LoVo (cell line): ENCODE results near the gene HTT-AS.
"Not testable (repeated sequence)": the region's sequence is repeated elsewhere in the genome, so short reads cannot be mapped to it uniquely, and the experiment has no call there.

Experiments
- DNase-seq: peaks from one replicate; pipeline ENCODE4 v3.0.0-alpha.2; 2016; ENCODE audit warnings: low spot score

Gene HTT-AS

DNA sequence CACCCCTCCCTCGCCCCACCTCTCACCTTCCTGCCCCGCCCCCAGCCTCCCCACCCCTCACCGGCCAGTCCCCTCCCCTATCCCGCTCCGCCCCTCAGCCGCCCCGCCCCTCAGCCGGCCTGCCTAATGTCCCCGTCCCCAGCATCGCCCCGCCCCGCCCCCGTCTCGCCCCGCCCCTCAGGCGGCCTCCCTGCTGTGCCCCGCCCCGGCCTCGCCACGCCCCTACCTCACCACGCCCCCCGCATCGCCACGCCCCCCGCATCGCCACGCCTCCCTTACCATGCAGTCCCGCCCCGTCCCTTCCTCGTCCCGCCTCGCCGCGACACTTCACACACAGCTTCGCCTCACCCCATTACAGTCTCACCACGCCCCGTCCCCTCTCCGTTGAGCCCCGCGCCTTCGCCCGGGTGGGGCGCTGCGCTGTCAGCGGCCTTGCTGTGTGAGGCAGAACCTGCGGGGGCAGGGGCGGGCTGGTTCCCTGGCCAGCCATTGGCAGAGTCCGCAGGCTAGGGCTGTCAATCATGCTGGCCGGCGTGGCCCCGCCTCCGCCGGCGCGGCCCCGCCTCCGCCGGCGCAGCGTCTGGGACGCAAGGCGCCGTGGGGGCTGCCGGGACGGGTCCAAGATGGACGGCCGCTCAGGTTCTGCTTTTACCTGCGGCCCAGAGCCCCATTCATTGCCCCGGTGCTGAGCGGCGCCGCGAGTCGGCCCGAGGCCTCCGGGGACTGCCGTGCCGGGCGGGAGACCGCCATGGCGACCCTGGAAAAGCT lies at the start of gene HTT-AS, which contains the start of gene HTT:
HTT-AS (minus strand) TSS at position 461 of the 768 bp plus-strand sequence.
HTT (plus strand) TSS at position 604 of the 768 bp plus-strand sequence; CDS start at position 749, 145 bp downstream.
- peak; percentile 92 for DNase-seq

DNA sequence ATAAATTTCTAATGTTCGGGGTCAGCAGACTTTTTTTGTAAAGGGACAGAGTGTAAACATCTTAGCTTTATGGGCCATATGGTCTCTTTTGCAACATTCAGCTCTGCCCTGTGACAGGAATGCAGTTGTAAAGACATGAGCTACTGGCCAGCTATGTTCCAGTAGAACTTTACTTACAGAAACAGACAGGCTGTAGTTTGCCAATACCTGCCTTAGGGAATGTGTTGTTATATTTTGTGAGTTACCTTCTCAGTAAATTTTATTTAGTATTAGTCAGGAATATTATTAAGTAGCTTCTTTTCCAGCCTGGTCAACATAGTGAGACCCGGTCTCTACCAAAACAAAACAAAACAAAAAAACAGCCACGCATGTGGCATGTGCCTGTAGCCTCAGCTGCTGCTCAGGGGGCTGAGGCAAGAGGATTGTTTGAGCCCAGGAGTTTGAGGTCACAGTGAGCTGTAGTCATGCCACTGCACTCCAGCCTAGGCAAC lies 48.9 kb upstream of the HTT-AS start:
- DNase-seq: no peak

GRCh38 chr4:3122081-3122563 lies 47.8 kb upstream of the HTT-AS start:
- DNase-seq: no peak

GRCh38 chr4:3121596-3121995 lies 47.3 kb upstream of the HTT-AS start:
- no peak for DNase-seq

DNA sequence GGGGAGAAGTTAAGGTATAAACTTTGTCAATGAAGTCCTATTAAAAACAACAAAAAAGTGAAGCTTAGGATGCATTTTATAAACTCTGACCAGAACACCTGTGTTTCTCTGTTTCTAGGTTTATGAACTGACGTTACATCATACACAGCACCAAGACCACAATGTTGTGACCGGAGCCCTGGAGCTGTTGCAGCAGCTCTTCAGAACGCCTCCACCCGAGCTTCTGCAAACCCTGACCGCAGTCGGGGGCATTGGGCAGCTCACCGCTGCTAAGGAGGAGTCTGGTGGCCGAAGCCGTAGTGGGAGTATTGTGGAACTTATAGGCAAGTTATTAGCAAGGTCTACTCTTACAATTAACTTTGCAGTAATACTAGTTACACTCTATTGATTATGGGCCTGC lies 46.8 kb upstream of the HTT-AS start:
- no peak for DNase-seq

DNA sequence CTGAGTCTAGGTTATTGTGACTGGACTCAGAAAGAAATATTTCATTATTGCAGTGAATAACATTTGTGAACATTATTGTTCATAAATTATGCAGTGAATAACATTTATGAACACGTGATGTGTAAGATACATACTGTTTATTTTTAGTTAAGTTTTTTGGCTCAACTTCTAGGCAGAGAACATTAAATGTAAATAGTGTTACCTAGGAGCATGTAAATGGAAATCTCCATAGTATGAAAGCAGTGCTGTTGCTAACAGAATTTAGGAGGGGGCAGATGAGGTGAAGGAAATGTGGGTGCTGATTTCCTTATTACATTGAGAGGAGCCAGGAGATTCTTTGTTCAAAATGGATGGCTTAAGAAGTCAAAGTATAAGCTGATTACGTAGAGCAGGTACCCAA lies 45.1 kb upstream of the HTT-AS start:
- no peak for DNase-seq

DNA sequence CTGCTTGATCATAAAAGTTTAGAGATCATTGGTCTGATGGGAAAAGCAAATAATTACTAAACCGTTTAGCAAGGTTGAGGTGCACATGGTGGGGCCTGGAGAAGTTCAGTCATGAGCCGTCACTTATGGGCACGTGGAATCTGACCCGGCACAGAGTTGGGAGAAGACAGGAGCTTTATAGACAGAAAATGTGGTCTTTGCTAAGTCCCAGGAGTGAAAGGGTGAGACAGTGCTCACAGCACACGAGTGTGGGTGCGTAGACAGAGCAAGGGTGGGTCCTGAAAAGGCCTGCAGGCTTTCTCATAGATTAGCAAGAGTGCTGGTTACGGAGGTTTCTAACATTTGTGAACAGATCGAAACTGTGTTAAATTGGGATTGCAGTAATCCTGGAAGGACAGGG lies 44.0 kb upstream of the HTT-AS start:
- DNase-seq: no peak

- no peak for DNase-seq
Measured at GRCh38 chr4:3116955-3117354, 42.6 kb upstream of the HTT-AS start.

DNA sequence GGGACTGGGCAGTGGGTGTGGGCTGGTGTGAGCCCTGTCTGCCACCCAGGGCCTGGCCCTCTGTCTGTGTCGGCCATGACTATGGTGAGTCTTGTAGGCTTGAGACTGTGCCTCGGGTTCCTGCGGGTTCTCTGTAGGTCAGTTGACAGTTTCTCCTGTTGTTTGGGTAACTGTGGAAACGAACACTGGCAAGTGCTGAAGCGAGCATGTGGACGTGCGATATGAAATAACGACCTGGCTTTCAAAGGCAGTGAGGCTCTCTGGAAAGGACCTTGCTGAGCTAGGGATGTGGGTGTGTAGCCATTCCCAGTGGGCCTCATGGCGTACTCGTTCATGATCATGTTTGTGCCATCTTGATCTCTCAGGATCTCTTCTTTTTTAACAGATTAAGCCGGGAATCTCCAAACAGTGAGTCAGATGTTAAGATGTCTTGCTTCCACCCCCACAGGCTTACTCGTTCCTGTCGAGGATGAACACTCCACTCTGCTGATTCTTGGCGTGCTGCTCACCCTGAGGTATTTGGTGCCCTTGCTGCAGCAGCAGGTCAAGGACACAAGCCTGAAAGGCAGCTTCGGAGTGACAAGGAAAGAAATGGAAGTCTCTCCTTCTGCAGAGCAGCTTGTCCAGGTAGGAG lies 41.4 kb upstream of the HTT-AS start:
- no peak for DNase-seq

GRCh38 chr4:3114377-3114776 lies 40.0 kb upstream of the HTT-AS start:
- DNase-seq: no peak

GRCh38 chr4:3112609-3113469 lies 38.5 kb upstream of the HTT-AS start:
- no peak for DNase-seq

DNA sequence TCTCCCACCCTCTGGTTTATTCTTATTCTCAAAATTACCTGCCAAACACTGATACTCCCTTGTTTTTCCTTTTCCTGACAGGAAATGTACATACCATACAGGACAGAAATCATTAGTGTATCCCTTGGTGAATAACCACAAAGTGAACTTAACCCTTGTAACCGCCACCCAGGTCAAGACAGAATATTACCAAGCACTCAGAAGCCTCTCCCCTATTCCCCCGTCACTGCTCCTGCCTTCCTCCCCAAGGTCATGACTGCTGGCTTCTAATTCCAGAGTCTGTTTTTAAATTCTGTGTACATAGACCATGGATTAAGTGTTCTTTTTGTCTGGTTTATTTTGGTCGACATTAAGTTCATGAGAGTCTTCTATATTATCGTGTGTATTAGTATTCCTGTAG lies 37.9 kb upstream of the HTT-AS start:
- DNase-seq: no peak

DNA sequence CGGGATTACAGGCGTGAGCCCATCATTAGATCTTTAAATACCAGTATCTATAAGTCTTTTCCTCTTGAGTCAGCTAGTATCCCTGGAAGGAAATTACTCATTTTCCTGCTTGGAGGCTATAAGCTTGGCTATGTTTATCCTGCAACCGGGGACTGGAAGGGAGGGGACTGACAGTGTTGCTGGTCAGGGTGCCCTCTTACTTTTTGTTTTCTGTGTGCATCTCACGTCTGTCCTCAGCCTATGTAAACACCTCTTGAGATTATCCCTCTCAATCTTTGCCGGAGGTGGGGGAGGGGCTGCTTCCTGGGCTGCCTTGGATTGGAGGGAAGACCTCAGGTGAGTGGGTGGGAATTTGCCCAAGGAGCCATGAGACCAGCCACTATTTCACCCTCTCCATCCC lies 37.1 kb upstream of the HTT-AS start:
- DNase-seq: no peak

- no peak for DNase-seq
Measured at GRCh38 chr4:3108211-3108610, 33.9 kb upstream of the HTT-AS start.

DNA sequence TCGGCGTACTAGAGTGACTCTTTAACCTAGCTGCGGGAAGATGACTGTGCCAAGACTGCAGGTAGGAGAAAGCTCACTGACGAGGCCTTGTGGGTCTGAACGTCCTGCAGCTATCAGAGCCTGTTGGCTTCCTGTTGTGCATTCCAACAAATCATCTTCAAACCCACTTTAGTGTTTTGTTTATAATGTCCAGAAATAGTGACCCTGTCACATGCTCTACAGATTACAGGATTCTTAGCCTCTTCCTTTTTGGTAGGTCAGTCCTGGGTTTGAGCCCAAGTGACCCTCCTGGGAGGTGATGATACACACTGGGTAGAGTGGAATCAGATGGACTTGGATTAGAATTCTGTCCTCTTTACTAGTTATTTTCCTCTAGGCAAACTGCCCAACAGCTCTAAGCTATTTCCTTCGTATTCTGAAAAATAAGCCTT lies 33.4 kb upstream of the HTT-AS start:
- no peak for DNase-seq

DNA sequence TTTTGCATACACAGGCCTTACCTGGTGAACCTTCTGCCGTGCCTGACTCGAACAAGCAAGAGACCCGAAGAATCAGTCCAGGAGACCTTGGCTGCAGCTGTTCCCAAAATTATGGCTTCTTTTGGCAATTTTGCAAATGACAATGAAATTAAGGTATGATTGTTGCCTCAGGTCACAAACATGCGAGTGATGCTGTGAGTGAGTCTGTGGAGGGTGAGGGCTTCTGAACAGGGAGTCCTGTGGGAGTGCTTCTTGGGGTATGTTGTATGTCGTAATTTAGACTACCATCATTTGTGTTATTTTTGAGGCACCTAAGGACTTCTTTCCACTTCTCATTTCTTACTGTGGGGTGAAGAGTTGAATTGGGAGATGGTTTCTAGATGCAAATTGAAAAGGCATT lies 32.9 kb upstream of the HTT-AS start:
- DNase-seq: no peak

GRCh38 chr4:3106339-3107186 lies 32.2 kb upstream of the HTT-AS start:
- DNase-seq: peak; percentile 86

DNA sequence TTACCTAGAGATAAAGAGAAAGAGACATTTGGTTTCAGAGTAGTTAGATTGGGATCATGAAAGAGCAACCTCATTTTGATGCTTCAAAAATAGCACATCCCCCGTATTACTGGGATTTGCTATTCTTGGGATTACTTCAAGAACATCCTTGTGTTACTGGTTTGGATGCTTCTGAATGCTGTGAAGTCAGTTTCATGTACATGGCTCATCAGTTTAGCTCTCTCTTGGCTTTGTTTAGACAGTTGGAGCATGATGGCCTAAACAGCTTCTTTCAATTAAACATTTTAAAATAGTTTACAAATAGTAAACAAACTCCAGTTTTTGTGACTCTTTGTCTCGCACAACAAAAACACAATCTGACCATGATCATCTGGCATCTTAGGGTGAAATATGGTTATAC lies 24.0 kb upstream of the HTT-AS start:
- DNase-seq: no peak

GRCh38 chr4:3096202-3096601 lies 21.9 kb upstream of the HTT-AS start:
- no peak for DNase-seq

GRCh38 chr4:3094701-3095100 lies 20.4 kb upstream of the HTT-AS start:
- not testable (repeated sequence) for DNase-seq

GRCh38 chr4:3091464-3091863 lies 17.1 kb upstream of the HTT-AS start:
- no peak for DNase-seq
